ENCODE measurements around the gene CHKA. TPM values are rescaled to one million over a fixed set of nuclear protein-coding genes. Genes with fewer than 3 reads are reported as not detected.

CHKA gene
- total and polyA plus RNA-seq, 9 of the 15 experiments (the other 6 are each of a cell fraction or from before 2014, with no cell fraction given): 3.6 to 37.0 (median 30.2) TPM

GRCh38 chr11:68168694-68169093 lies 47.5 kb upstream of the CHKA start (continued):
- no peak for TF ChIP-seq ELK3 (CRISPR knock-in tag; IDR thresholded peaks at IDR 0.05)

- Histone ChIP-seq H3K27ac (ENCODE audit: extremely low read depth, low read depth, low read length) (no peak overlapping the region), H3K4me3 (no peak overlapping the region), H3K9me3 (replicated peaks; ENCODE audit: control insufficient read depth, insufficient read depth, low read depth, low read length) (no peaks in the 10 kb centered on the region), H3K36me3 (ENCODE audit: control insufficient read depth, insufficient read depth, low read length) (peaks cover 54% of the 10 kb centered on the region), H3K4me2 (ENCODE audit: insufficient read depth, low read length) (no peak overlapping the region), H3K27me3 (ENCODE audit: control insufficient read depth in 2 of 2, insufficient read depth in 2 of 2, low read length in 2 of 2) (no peaks in the 10 kb centered on the region), H2AFZ (ENCODE audit: low read depth, low read length) (no peak overlapping the region), H3K9ac (ENCODE audit: insufficient read depth in 1 of 2, low read depth in 2 of 2, low read length in 2 of 2) (no peak overlapping the region), H4K20me1 (replicated peaks; ENCODE audit: control insufficient read depth, insufficient read depth, low read length) (no peaks in the 10 kb centered on the region), H3K9me1 (ENCODE audit: control insufficient read depth, insufficient read depth, low read length) (no peaks in the 10 kb centered on the region), H3K4me1 (replicated peaks in 1 of 2; ENCODE audit: control insufficient read depth in 2 of 2, insufficient read depth in 2 of 2, low read length in 2 of 2) (no peaks in the 10 kb centered on the region), H3K79me2 (ENCODE audit: control insufficient read depth, insufficient read depth, low read length) (no peaks in the 10 kb centered on the region)
- FAIRE-seq: no peak
- intact Hi-C loops (cut with micrococcal nuclease) (no loop called here), in situ Hi-C loops (cut with MboI) (no loop called here)
- ChIA-PET POLR2A (interaction anchor here (1.1 to 1.6 kb wide), 3 partner anchors 10 to 42 kb away, joined by 3 to 4 read pairs (median 4); no protein-coding TSS in a partner anchor), CTCF (ENCODE audit: low intra/inter-chr PET ratio) (no interaction called here)
- WGBS (ENCODE audit: insufficient coverage, low coverage, missing lambda C conversion rate): 94% methylated on average over 6 of the region's 6 CpGs
- ATAC-seq: no peak
- peak; percentile 50; the same call in 1 of the 2 replicates for TF ChIP-seq ZNF121 (CRISPR knock-in tag; conservative IDR thresholded peaks at IDR 0.05)
- no peak for TF ChIP-seq ETV6 (IDR thresholded peaks at IDR 0.05; ENCODE audit: borderline replicate concordance in 1 of 2, low read depth in 2 of 2, low read length in 1 of 2)
- no peak for TF ChIP-seq ETV6 (CRISPR knock-in tag; IDR thresholded peaks at IDR 0.05; ENCODE audit: borderline replicate concordance)
- BruUV-seq (replicated peaks): no TSS peak
- no peak for DNase-seq (ENCODE audit: extremely low read depth in 1 of 4, low spot score in 3 of 4)
These were observed 46.3 kb upstream of the CHKA start for GRCh38 chr11:68167474-68167873.
